ENCODE data around the gene IFT20. TPM values are rescaled to one million over a fixed set of nuclear protein-coding genes. Genes with fewer than 3 reads are reported as not detected.
"Not testable (repeated sequence)": the region's sequence is repeated elsewhere in the genome, so short reads cannot be mapped to it uniquely, and the experiment has no call there.

IFT20 gene
- total and polyA plus RNA-seq, 2 of the 13 experiments (the other 11 are each of a cell fraction or from before 2014, with no cell fraction given): 28.0 to 37.8 TPM

DNA sequence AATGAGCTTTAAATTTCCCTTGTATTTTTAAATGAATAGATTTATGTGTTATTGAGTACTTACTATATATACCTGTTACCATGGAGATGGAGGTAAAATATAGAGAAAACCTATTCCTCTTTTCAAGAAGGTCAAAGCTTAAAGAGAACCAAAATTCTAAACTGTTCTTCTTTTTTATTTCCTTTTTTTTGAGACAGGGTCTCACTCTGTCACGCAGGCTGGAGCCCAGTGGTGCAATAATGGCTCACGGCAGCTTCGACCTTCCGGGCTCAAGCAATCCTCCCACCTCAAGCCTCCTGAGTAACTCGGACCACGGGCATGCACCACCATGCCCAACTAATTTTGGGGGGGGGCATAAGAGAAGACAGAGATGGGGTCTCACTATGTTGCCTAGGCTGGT is 41.3 kb downstream of the IFT20 start:
- intact Hi-C loops (cut with micrococcal nuclease; ENCODE audit: unreplicated experiment) (no loop called here), in situ Hi-C loops (cut with HindIII; ENCODE audit: extremely low pct_ligation_motif_present, low pct_unique_long_range_greater_than_20kb) (no loop called here)
- 62% methylated on average over 6 of the region's 6 CpGs for WGBS (ENCODE audit: low lambda C conversion rate)
- no peak for DNase-seq (ENCODE audit: low spot score)
- Histone ChIP-seq H3K27ac (ENCODE audit: extremely low read length, insufficient read depth, low read length) (no peak overlapping the region), H3K4me1 (ENCODE audit: insufficient read depth, low read length) (peaks cover 28% of the 10 kb centered on the region), H3K4me3 (replicated peaks in 1 of 3; ENCODE audit: insufficient read depth in 1 of 3, low read depth in 2 of 3, low read length in 3 of 3) (no peak overlapping the region), H3K79me2 (ENCODE audit: insufficient read depth, low read length) (no peaks in the 10 kb centered on the region), H2AFZ (ENCODE audit: low read length) (no peak overlapping the region), H4K20me1 (ENCODE audit: insufficient read depth, low read length) (no peaks in the 10 kb centered on the region), H3K27me3 (ENCODE audit: control insufficient read depth in 1 of 2, insufficient read depth in 2 of 2, low read length in 2 of 2) (no peaks in the 10 kb centered on the region; a peak in 1 of 5 replicates), H3K36me3 (replicated peaks in 1 of 2; ENCODE audit: control insufficient read depth in 1 of 2, insufficient read depth in 2 of 2, low read length in 2 of 2) (no peaks in the 10 kb centered on the region), H3K9ac (ENCODE audit: insufficient read depth, low read depth, low read length) (no peak overlapping the region), H3K9me3 (ENCODE audit: low read length) (no peaks in the 10 kb centered on the region), H3K4me2 (ENCODE audit: low read depth, low read length) (no peak overlapping the region)
- ChIA-PET CTCF (ENCODE audit: low intra/inter-chr PET ratio, low total read pairs) (no interaction called here), POLR2A (no interaction called here)
- BruUV-seq (replicated peaks): no TSS peak
- no peak for FAIRE-seq
- TF ChIP-seq ARHGAP35 (CRISPR knock-in tag; IDR thresholded peaks at IDR 0.05; ENCODE audit: borderline replicate concordance): no peak
- TF ChIP-seq LRRFIP1 (CRISPR knock-in tag; conservative IDR thresholded peaks at IDR 0.05): no peak
- TF ChIP-seq HMG20A (CRISPR knock-in tag; IDR thresholded peaks at IDR 0.05; ENCODE audit: borderline replicate concordance): no peak
- no peak for ATAC-seq

DNA sequence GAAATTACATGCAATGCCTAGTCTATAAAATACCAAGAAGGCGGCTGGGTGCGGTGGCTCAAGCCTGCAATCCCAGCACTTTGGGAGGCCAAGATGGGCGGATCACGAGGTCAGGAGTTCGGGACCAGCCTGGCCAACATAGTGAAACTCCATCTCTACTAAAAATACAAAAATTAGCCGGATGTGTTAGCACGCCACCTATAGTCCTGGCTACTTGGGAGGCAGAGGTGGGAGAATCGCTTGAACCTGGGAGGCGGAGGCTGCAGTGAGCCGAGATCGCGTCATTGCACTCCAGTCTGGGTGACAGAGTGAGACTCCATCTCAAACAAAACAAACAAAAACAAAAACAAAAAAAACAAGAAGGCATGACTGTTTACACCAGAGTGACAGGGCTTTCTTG is 42.4 kb downstream of the IFT20 start:
- H3K27ac ChIP-seq (ENCODE audit: extremely low read length, insufficient read depth, low read length); H3K27me3 ChIP-seq (ENCODE audit: control insufficient read depth in 1 of 2, insufficient read depth in 2 of 2, low read length in 2 of 2); DNase-seq (ENCODE audit: low spot score); intact Hi-C loops (cut with micrococcal nuclease; ENCODE audit: unreplicated experiment); H3K4me2 ChIP-seq (ENCODE audit: low read depth, low read length); CTCF ChIA-PET (ENCODE audit: low intra/inter-chr PET ratio, low total read pairs); H3K36me3 ChIP-seq (replicated peaks in 1 of 2; ENCODE audit: control insufficient read depth in 1 of 2, insufficient read depth in 2 of 2, low read length in 2 of 2); ATAC-seq; in situ Hi-C loops (cut with HindIII; ENCODE audit: extremely low pct_ligation_motif_present, low pct_unique_long_range_greater_than_20kb); POLR2A ChIA-PET; H3K79me2 ChIP-seq (ENCODE audit: insufficient read depth, low read length); H3K9ac ChIP-seq (ENCODE audit: insufficient read depth, low read depth, low read length); FAIRE-seq; BruUV-seq (replicated peaks); H3K4me3 ChIP-seq (replicated peaks in 1 of 3; ENCODE audit: insufficient read depth in 1 of 3, low read depth in 2 of 3, low read length in 3 of 3); H4K20me1 ChIP-seq (ENCODE audit: insufficient read depth, low read length); H2AFZ ChIP-seq (ENCODE audit: low read length); H3K9me3 ChIP-seq (ENCODE audit: low read length); TF ChIP-seq CREB1 (CRISPR knock-in tag; IDR thresholded peaks at IDR 0.05): not testable (repeated sequence)
- peaks cover 23% of the 10 kb centered on the region for H3K4me1 ChIP-seq (ENCODE audit: insufficient read depth, low read length)
- TF ChIP-seq CREB1 (IDR thresholded peaks at IDR 0.05): 0 out of 2 replicates have a peak, but pooled peaks have one; percentile 41
- TF ChIP-seq, protein P1, sequence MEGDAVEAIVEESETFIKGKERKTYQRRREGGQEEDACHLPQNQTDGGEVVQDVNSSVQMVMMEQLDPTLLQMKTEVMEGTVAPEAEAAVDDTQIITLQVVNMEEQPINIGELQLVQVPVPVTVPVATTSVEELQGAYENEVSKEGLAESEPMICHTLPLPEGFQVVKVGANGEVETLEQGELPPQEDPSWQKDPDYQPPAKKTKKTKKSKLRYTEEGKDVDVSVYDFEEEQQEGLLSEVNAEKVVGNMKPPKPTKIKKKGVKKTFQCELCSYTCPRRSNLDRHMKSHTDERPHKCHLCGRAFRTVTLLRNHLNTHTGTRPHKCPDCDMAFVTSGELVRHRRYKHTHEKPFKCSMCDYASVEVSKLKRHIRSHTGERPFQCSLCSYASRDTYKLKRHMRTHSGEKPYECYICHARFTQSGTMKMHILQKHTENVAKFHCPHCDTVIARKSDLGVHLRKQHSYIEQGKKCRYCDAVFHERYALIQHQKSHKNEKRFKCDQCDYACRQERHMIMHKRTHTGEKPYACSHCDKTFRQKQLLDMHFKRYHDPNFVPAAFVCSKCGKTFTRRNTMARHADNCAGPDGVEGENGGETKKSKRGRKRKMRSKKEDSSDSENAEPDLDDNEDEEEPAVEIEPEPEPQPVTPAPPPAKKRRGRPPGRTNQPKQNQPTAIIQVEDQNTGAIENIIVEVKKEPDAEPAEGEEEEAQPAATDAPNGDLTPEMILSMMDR (CRISPR knock-in tag; IDR thresholded peaks at IDR 0.05): 0 out of 2 replicates have a peak, but pooled peaks have one; percentile 20
- 43% methylated on average over 12 of the region's 12 CpGs for WGBS (ENCODE audit: low lambda C conversion rate)

All from HepG2 (cell line).